Activated T-cell treated with anti-CD3 and anti-CD28 coated beads, Interleukin-2, amount 50 U/mL, for 72 hours (primary cell): ENCODE measurements around the gene CHST11. TPM values are rescaled to one million over a fixed set of nuclear protein-coding genes. Genes with fewer than 3 reads are reported as not detected.

ENCODE experiments used
- ATAC-seq, 2 donors: fragments of 150-1000 bp; cut with Tn5 transposase; replicated peaks in 1 of 2; 2 replicates each; pipeline ENCODE4 v1.10.0; 2021; ENCODE audit warnings: moderate library complexity in 2 of 2, mild to moderate bottlenecking in 1 of 2
- DNase-seq, 2 donors: peaks; one replicate each; pipeline ENCODE4 v3.0.0; 2021 to 2022; ENCODE audit warnings: mixed read lengths in 1 of 2
- H3K27ac Mint-ChIP-seq: one replicate; pipeline ENCODE4 v1.8.0; 2022; ENCODE audit warnings: mild to moderate bottlenecking, moderate library complexity, mixed read lengths
- H3K27me3 Mint-ChIP-seq: one replicate; pipeline ENCODE4 v1.8.0; 2022; ENCODE audit warnings: low read depth, mixed read lengths
- H3K36me3 Mint-ChIP-seq, 2 donors: one replicate each; pipeline ENCODE4 v1.8.0; 2022; ENCODE audit warnings: mixed read lengths in 2 of 2, mild to moderate bottlenecking in 1 of 2; ENCODE audit not compliant: insufficient read depth in 2 of 2
- H3K4me1 Mint-ChIP-seq: one replicate; pipeline ENCODE4 v1.8.0; 2022; ENCODE audit warnings: low read depth, mixed read lengths
- H3K4me3 Mint-ChIP-seq, 2 donors: one replicate each; pipeline ENCODE4 v1.8.0; 2022; ENCODE audit warnings: mild to moderate bottlenecking in 2 of 2, mixed read lengths in 2 of 2, moderate library complexity in 2 of 2
- H3K9me3 Mint-ChIP-seq, 2 donors: one replicate each; pipeline ENCODE4 v1.8.0; 2022; ENCODE audit warnings: mixed read lengths in 2 of 2
- total RNA-seq, 2 donors: library from RNA; stranded (reverse); gene quantifications; one replicate each; pipeline ENCODE4 v1.2.3, GENCODE V29; 2022

CHST11 gene
- total RNA-seq, 2 donors from 2014 or later, result 47.2 to 57.7 TPM

- Mint-ChIP-seq H3K4me3 (peak overlapping the region; percentile 44 to 69), H3K9me3 (peaks cover 4 to 6% of the 10 kb centered on the region in 2 donors), H3K36me3 (peaks cover 3 to 13% of the 10 kb centered on the region in 2 donors), H3K4me1 (peaks cover 26% of the 10 kb centered on the region), H3K27ac (no peak overlapping the region), H3K27me3 (no peaks in the 10 kb centered on the region)
- no peak for DNase-seq
- ATAC-seq, result no peak
These were observed 187.3 kb downstream of the CHST11 start for GRCh38 chr12:104643819-104644669.

GRCh38 chr12:104648756-104649155 is 192.0 kb downstream of the CHST11 start:
- Mint-ChIP-seq H3K27ac (no peak overlapping the region), H3K4me3 (no peak overlapping the region), H3K4me1 (peaks cover 30% of the 10 kb centered on the region), H3K36me3 (peaks cover 2 to 6% of the 10 kb centered on the region in 2 donors), H3K27me3 (no peaks in the 10 kb centered on the region), H3K9me3 (peaks cover 2 to 4% of the 10 kb centered on the region in 2 donors)
- ATAC-seq (no peak), DNase-seq (no peak)

- DNase-seq (no peak), ATAC-seq (no peak)
- Mint-ChIP-seq H3K4me1 (peaks cover 29% of the 10 kb centered on the region), H3K4me3 (no peak overlapping the region), H3K27ac (peak overlapping the region; percentile 69), H3K9me3 (peaks cover 2 to 4% of the 10 kb centered on the region in 2 donors), H3K36me3 (peaks cover 2 to 6% of the 10 kb centered on the region in 2 donors), H3K27me3 (no peaks in the 10 kb centered on the region)
These were observed 192.6 kb downstream of the CHST11 start for GRCh38 chr12:104649217-104649824.

GRCh38 chr12:104649921-104650320 is 193.2 kb downstream of the CHST11 start:
- H3K4me1 Mint-ChIP-seq, result peaks cover 28% of the 10 kb centered on the region
- peaks cover 2 to 6% of the 10 kb centered on the region in 2 donors for H3K36me3 Mint-ChIP-seq
- no peaks in the 10 kb centered on the region for H3K27me3 Mint-ChIP-seq
- ATAC-seq, result no peak
- no peak overlapping the region for H3K4me3 Mint-ChIP-seq
- no peak for DNase-seq
- H3K27ac Mint-ChIP-seq, result no peak overlapping the region
- H3K9me3 Mint-ChIP-seq, result peaks cover 2 to 4% of the 10 kb centered on the region in 2 donors

- peaks cover 2 to 6% of the 10 kb centered on the region in 2 donors for H3K36me3 Mint-ChIP-seq
- H3K27ac Mint-ChIP-seq, result no peak overlapping the region
- H3K4me1 Mint-ChIP-seq, result peaks cover 30% of the 10 kb centered on the region
These were observed 193.8 kb downstream of the CHST11 start for GRCh38 chr12:104650541-104650940.

GRCh38 chr12:104651811-104652210 is 195.1 kb downstream of the CHST11 start:
- Mint-ChIP-seq H3K36me3 (peaks cover 0 to 4% of the 10 kb centered on the region in 2 donors), H3K27me3 (no peaks in the 10 kb centered on the region), H3K9me3 (peaks cover 0 to 2% of the 10 kb centered on the region in 2 donors), H3K4me3 (no peak overlapping the region), H3K4me1 (peaks cover 30% of the 10 kb centered on the region), H3K27ac (no peak overlapping the region)
- no peak for ATAC-seq
- DNase-seq, result no peak

More at GRCh38 chr12:104650541-104650940, 193.8 kb downstream of the CHST11 start:
- DNase-seq (no peak), ATAC-seq (no peak)
- Mint-ChIP-seq H3K27me3 (no peaks in the 10 kb centered on the region), H3K4me3 (no peak overlapping the region), H3K9me3 (peaks cover 2 to 4% of the 10 kb centered on the region in 2 donors)

- Mint-ChIP-seq H3K9me3 (peaks cover 0 to 2% of the 10 kb centered on the region in 2 donors), H3K36me3 (peaks cover 0 to 4% of the 10 kb centered on the region in 2 donors), H3K4me3 (no peak overlapping the region), H3K27me3 (no peaks in the 10 kb centered on the region), H3K27ac (no peak overlapping the region), H3K4me1 (peaks cover 30% of the 10 kb centered on the region)
- ATAC-seq (no peak), DNase-seq (no peak)
These were observed 195.6 kb downstream of the CHST11 start for GRCh38 chr12:104652358-104652757.

GRCh38 chr12:104652910-104653309 is 196.2 kb downstream of the CHST11 start:
- Mint-ChIP-seq H3K9me3 (no peaks in the 10 kb centered on the region), H3K4me3 (no peak overlapping the region), H3K4me1 (peaks cover 30% of the 10 kb centered on the region), H3K36me3 (no peaks in the 10 kb centered on the region), H3K27ac (peak overlapping the region; percentile 34), H3K27me3 (no peaks in the 10 kb centered on the region)
- ATAC-seq (no peak), DNase-seq (no peak)

- Mint-ChIP-seq H3K4me1 (peaks cover 30% of the 10 kb centered on the region), H3K27ac (peak overlapping the region; percentile 8), H3K9me3 (no peaks in the 10 kb centered on the region), H3K4me3 (no peak overlapping the region), H3K27me3 (no peaks in the 10 kb centered on the region), H3K36me3 (no peaks in the 10 kb centered on the region)
- peak; percentile 45 to 46 for ATAC-seq
- DNase-seq, result peak; percentile 9 to 28
These were observed 197.2 kb downstream of the CHST11 start for GRCh38 chr12:104653730-104654664.

- H3K9me3 Mint-ChIP-seq, result no peaks in the 10 kb centered on the region
- H3K27ac Mint-ChIP-seq, result no peak overlapping the region
- H3K27me3 Mint-ChIP-seq, result no peaks in the 10 kb centered on the region
- DNase-seq (no peak), ATAC-seq (peak; percentile 5 to 30)
- H3K4me3 Mint-ChIP-seq, result no peak overlapping the region
- H3K36me3 Mint-ChIP-seq, result no peaks in the 10 kb centered on the region
- H3K4me1 Mint-ChIP-seq, result peaks cover 27% of the 10 kb centered on the region
These were observed 198.2 kb downstream of the CHST11 start for GRCh38 chr12:104654665-104655609.

GRCh38 chr12:104656383-104656782 is 199.6 kb downstream of the CHST11 start:
- H3K4me3 Mint-ChIP-seq, result no peak overlapping the region
- no peaks in the 10 kb centered on the region for H3K27me3 Mint-ChIP-seq

GRCh38 chr12:104656921-104657320 is 200.2 kb downstream of the CHST11 start:
- ATAC-seq (no peak), DNase-seq (no peak)
- Mint-ChIP-seq H3K27ac (no peak overlapping the region), H3K4me3 (no peak overlapping the region), H3K27me3 (no peaks in the 10 kb centered on the region), H3K4me1 (peaks cover 25% of the 10 kb centered on the region), H3K9me3 (no peaks in the 10 kb centered on the region), H3K36me3 (no peaks in the 10 kb centered on the region)

More at GRCh38 chr12:104656383-104656782, 199.6 kb downstream of the CHST11 start:
- no peaks in the 10 kb centered on the region for H3K9me3 Mint-ChIP-seq
- peaks cover 27% of the 10 kb centered on the region for H3K4me1 Mint-ChIP-seq
- H3K36me3 Mint-ChIP-seq, result no peaks in the 10 kb centered on the region
- no peak overlapping the region for H3K27ac Mint-ChIP-seq
- ATAC-seq (no peak), DNase-seq (no peak)
